Stimulated activated CD4-positive, alpha-beta T cell treated with anti-CD3 and anti-CD28 coated beads, Interleukin-4, amount 100 ng/mL, for 1 hour (primary cell): ENCODE results near the gene GSG1L.

Experiments
- DNase-seq: peaks from one replicate; pipeline ENCODE4 v3.0.0-alpha.2; 2020

The GSG1L gene

DNA sequence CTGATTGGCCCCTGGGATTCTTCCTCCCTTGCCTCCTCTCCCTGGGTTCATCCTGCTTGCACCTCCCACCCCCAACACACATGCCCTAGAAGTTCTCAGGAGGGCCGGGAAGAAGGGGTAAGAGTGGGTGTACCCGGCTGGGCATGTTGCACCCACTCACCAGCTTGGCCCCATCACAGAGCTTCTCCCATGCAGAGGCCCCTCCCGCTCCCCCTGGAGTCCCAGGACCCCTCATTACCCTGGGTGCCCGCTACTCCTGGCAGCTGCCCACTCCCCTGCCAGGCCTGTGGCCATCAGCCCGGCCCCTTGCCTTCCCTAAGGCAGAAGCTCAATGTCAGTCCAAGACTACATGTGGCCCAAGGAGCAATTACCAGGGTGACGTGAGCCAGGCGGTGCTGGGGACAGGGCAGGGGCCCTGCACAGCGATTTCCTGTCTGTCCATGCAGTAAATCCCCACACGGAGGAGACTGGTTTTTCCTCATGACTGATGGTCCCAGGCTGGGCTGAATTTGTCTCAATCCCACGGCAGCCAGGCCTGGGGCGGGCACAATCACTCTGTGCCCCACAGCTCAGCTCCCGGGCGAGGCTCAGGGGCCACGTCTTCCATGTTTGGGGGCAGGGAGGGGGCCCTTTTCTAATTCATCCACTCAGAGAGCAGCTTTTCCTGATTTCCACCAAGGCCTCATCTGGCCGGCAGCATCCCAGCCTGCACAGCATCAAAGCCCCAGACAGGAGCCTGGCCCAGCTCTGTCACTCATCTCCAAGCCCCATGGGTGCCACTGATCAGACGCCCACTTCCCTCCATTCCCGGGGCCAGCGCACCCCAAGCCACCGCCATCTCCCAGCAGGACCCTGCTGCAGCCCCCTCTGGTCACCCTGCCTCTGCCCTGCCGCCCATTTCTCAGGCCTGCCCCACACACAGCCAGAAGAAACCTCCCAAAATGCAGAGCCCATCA is 278.9 kb downstream of the GSG1L start:
- DNase-seq = no peak

DNA sequence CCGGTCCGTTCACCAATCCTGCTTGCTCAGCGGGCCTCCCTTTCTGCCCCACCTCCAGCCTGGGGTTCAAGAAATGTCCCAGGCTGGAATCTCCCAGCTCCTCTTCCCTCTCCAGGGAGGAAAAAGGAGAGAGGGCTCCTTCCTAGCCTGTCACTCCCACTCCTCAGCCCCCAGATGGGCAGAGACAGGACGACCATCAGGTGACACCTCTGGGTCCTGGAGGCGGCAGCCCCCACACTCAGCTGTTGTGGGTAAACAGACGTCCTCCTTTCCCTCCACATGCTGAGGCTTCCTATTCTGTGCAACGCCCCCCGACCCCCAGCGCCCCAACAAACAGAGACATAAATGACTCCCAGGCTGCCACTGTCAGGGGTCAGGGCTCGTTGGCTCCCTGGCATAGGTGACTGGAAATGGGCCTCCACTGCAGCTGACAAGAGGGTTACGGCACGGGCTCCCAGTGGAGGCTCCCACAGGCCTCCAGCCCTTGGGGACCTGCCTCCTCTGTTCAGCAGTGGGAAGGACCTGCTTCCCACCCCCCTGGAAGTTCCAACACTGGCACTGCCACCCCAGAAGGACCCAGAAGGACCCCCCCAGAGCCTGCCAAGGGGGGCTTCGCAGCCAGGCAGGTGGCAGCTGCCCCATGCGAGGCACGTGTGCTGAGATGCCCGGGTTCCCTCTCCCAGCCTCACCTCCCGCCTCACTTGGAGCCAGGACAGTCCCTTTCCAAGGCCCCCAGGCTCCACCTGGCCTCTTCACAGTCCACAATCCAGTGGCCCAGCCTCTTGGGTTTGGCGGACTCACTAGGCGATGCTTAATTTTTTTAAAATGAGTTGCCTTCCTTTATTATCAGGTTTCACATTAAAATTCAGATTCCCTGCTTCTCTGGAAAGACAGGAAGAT is 281.3 kb downstream of the GSG1L start:
- no peak for DNase-seq

DNA sequence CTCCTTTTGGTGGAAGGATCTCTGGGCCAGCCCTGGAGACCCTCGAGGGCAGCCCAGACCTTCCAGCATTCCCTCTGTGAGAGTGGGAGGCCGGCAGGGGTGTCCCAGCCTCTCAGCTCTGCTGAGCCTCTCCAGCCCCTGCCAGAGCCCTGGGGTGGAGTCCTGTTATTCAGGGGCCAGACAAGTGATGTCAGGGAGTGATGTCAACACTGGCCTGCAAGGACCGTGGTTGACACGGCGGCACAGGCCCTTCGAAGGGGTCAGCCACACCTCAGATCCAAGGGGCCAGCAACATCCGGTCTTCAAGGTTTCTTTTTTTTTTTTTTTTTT is 282.4 kb downstream of the GSG1L start:
- DNase-seq = no peak

DNA sequence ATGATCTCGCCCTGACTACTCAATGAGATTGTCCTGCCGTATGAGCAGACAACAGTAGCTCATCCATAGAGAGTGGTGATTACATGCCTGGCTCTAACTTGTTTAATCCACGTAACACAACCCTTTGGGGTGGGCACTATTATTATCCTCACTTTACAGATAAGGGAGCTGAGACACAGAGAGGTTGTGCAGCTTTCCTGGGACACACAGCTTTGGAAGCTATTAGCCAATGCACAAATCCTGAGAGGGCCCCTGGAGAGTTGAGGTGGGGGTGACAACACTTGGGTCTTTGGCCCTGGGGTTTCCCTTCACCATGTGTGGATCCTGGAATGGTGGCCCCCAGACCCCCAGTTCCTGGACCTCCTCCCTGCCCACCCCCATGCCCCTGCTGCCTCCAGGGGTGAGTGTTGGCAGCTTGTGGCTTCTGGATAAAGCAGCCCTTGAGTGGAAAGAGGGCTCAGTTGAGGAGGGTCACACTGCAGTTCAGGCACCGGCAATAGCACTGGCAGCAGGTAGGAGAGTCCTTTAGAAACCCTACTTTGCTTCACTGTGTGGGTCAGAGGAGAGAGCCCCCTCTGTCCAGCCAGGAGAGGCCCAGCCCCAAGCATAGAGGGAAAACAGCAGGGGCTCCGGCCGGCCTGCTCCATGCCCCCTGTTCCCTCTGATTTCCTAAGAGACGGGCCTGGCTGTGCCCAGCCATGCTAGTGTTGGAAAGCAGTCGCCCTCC is 282.9 kb downstream of the GSG1L start:
- DNase-seq = no peak

DNA sequence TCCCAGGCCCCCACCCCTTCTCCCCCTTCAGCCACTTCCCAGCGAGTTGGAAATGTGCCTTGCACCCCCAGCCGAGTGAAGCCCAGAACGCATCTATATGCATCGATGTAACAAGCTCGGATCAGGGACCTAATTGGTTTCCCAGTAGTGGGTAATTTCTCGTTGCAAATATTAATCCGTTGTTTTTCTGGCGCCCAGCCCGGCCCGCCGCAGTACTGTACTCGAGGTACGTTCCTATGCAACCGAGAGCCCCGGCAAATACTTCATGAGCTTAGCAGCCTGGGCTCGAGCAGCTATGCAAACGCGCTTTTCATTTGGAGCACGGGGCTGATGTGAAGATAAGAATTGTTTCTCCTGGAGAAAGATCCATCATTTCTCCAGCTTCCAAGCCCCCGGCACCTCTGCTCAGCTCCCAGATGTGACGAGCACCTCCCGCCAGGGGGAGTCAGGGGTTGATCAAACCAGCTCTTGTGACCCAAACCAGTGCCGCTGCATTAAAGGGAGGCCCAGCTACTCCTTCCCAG is 283.8 kb downstream of the GSG1L start:
- DNase-seq = no peak

DNA sequence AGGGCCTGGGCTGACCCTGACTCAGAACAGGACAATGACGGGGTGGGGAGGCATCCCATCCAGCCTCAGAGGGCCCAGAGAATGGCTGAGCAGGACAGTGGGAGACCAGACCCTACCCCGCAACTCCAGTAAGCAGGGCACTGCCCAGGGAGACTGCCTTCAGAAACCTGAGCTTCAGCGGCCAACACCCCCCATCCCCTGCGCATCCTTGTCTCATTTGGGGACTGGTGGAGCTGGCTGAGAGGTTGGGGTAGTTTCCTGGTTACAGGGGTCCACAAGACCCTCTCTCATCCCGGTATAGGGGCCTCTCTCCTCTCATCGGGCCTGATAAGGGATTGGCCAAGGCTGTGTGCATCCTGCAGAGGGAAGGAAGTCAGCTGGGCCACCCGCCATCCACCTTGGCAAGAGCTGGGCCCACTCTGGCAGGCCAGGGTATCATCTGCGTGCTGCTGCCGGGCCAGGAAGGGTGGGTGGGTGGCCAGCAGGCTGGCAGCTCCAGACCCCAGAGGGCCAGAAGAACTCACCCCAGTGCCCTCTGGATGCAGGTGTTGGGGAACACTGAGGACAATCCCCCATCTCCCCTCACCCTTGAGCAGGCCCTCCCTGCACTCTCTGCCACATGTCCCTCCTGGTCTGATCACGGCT is 284.5 kb downstream of the GSG1L start:
- DNase-seq = no peak

DNA sequence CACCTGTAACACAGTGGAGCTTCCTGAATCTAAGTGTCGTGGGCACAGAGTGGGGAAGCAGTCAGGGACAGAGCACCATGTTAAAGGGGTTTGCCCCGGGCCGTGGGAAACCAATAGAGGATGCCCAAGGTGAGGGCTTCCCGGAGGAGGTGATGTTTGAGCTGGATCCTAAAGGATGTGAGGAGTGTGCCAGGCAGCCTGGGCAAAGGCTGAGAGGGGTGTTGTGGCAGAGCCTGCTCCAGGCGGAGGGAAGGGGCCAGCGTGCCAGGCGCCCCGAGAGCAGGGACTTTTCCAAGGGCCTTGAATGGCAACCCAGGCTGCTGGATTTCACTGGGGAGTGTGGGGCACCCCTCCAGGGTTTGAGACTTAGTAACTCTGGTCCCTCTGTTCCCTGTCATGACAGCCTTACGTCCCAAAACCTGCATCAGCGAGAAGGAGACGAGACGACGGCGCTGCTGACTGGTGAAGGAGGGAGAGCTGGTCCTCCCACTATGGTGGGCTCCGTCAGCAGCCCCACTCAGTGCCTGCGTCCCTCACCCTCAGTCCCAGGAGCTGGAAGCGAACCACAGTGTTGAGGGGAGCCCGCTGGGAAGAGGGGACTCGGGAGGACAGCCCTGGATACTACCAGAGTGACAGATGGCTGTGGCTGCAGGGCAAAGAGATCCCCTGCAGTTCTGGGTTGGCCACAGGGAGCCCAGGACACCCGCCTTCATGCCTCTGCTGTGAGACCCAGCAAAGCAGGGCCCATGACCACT is 285.2 kb downstream of the GSG1L start:
- DNase-seq = no peak

DNA sequence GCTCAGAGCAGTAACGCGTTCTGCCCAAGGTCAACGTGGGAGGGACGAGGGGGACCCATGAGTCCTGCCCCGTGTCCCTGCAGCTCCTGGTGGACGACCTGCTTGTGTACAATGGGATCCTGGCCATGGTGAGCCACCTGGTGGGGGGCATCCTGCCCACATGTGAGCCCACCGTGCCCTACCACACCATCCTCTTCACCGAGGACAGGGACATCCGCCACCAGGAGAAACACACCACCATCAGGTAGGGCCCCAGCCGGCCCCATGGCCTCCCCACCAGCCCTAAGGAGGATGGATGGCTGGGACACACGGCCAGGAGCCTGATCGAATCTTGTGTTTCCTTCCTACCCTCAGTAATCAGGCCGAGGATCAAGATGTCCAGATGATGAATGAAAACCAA is 286.0 kb downstream of the GSG1L start:
- DNase-seq = no peak

DNA sequence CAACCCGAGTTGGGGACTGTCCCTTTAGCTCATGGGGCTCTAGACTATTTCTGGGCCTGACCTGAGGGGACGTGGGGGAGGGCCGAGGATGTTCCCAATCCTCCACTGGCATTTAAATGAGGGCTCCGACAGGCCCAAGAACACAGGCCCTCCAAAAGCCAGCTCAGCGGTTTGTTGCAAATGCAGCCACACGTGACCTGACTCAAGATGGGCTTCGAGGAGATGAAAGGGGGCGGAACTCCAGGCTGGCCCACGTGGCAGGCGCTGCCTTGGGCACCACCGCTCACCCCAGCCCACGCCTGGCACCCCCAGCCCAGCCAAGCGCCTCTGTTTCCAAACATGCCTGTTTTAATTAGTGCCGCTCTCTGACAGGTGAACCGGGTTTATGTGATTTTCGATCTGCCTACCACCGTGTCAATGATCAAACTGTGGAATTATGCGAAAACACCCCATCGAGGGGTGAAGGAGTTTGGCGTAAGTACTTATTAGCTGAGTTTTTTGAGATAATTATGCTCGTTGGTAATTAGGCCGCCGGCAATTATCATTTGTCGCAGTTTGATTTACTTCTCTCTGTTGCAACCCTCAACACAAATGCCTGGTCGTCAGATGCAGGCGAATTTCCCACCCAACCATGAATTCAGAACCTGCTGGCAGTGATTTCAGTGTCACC is 286.8 kb downstream of the GSG1L start:
- no peak for DNase-seq

DNA sequence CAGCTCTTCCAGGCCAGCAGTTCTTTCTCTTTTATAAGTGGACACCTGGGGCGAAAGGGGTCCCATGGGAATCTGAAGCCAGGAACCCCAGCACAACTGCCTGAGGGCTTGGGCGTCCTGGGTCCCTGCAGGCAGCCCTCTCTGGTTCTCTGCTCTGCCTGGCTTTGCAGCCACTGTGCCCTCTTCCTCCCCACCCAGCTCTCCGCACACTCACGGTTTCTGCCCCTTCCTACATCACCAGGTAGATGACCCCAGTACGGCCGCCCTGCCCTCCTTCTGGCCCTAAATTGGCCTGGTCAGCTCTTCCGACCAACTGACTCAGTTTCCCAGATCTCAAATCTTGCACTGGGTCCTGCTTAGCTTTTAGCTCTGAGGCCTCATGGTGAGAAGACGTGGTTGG is 288.3 kb downstream of the GSG1L start:
- DNase-seq = no peak

DNA sequence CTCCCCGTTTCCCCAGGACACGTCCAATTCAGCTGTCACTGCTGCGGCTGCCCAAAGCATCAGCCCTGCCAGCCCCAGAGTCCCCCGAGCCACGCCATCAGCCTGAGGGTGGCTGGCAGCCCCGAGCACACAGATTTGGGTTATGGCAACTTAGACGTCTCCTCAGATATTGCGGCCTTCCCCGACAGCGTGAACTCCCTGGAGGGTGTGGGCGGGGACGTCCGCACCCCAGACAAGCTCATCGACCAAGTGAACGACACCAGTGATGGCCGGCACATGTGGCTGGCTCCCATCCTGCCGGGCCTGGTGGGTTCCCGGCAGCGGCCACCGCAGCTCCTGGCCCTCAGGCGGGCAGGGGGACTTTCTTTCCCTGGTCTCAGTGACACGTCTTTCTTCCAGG is 288.7 kb downstream of the GSG1L start:
- DNase-seq = no peak

DNA sequence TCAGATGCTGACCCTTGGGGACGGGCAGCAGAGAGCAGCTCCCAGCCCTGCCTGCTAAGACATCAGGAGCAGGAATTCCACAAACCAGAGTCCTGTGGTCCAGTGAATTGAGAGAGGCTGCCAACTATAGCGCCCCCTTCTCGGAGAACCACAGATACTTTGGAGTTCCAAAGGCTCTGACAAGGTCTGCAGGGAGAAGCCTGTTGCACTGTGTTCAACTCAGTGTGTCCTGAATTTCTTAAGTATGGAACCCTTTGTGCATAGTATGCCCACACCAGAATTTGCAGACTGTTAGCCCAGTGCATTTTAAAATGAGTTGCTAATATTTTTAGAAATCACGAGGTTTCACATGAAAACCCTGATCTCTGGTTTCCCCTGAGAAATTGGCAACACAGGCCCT is 290.2 kb downstream of the GSG1L start:
- DNase-seq = no peak

DNA sequence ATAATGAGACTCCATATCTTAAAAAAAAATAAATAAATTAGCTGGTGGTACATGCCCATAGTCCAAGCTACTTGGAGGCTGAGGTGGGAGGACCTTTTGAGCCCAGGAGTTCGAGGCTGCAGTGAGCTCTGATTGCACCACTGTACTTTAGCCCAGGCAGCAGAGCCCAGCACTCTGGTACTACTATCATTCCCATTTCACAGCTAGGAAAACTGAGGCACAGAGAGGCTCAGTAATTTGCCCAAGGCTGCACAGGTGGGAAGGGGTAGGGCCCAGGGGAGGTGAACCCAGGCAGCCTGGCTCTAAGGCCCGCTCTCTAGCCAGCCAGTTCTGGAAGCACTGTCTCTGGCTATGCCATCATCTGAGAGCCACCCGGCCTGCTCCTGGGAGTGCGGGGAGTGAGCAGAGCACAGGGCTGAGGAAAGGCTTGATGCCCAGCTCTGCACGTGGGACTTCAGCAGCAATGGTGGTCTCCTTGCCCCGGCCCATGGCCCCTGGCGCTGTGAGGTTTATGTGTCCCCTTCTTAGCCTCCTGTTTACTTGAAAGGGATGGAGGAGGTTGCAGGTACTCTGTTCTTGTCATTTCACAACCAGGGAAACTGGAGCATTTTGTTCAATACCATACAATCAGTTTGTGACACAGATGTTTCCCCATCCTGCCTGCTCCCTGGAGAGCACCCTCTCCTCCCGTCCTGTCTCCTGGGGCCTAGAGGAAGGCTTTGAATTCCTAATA is 291.3 kb downstream of the GSG1L start:
- DNase-seq = no peak

DNA sequence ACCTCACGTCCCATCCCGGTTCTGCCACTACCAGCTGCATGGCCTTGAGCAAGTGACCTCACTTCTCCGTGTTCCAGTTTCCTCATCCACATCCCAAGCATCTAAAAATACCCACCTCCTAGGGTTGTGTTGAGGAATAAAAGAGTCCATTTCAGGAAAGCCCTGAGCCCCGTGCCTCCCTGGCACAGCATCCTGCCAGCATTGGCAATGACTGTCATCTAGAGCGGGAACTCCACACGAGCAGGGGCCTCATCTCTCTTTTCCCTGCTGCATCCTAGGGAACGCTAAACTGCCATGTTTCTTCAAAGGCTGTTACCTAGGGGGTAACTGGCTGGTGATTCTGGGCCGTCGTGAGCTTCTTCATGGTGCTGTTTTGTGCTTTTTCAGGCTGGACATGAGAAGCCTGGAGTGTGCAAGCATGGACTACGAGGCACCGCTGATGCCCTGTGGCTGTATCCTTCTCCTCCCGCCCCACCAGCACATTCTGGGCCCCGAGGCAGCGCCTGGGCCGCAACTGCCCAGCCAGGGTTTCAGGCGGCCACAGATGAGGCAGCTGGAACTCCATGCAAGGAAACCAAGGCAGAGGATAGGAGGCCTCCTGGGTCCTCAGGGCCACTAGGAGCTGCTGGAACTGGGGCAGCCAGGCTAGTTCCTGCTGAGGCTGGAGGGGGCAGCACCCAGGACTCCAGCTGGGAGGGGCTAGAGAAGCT is 292.2 kb downstream of the GSG1L start:
- no peak for DNase-seq

DNA sequence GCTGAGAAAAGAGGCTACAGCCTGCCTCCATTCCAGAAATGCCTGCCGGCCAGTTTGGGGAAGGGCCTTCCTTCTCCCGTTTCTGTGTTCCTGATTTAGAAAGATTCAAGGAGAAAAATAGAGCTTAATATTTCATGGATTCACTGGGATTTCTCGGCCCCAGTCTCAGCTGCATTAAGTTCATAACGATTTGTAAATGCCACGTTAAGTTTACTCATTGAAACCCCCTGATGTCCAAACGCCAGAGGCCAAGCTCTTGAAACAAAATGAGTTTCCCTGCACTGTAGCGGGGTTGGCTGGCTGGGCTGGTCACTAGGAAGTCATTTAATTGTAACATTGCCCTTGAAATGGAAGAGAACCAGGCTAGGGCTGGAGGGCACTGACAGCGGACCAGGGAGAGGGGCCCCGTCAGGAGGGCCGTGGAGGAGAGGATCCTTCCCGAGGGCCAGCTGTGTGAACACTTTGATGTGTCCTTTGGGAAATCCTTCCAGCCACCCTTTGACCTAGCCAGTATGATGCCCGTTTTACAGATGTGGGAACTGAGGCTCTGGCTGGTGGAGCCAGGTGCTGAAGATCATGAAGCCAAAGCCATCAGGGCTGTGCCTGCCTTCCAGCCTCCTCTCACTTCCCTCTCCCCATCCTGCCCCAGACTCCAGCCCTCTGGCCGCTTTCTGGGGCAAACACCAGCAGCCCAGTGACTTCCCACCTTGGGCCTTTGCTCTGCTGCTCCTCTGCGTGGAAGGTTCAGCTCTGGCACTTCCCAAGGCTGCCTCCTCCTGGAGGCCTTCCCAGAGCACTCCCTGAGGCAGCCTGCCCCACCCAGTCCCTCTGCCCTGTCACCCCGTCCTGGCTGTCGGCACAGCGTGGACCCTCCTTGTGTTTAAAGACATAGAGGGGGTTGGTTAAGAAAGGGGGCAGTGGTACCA is 293.0 kb downstream of the GSG1L start:
- no peak for DNase-seq

DNA sequence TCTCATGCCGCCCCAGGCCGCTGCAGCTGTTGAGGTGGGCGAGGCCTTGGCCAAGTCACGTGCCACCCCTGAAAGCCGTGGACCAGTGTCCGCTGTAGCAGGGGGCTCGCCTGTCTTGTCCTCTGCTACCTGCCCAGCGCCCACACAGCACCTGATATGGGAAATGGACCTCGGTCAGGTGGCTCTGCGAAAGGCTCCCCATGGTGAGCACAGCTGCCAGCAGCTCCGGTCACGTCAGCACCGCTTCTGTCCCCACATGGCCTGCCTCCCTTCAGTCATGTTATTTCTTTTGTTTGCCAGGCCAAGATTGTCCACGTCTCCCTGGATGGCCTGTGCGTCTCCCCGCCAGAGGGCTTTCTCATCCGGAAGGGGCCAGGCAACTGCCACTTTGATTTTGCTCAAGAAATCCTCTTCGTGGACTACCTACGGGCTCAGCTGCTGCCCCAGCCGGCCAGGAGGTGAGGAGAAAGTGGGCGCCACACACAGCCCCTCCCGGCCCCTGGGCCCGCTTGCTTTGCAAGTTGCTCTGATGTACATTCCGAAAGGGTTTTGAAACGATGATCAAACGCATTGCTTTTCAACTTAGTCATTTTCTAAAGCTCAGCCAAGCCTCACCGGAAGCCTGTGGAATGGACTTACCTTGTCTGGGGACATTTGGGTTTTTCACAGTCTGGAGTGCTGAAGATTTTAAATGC is 293.8 kb downstream of the GSG1L start:
- no peak for DNase-seq

DNA sequence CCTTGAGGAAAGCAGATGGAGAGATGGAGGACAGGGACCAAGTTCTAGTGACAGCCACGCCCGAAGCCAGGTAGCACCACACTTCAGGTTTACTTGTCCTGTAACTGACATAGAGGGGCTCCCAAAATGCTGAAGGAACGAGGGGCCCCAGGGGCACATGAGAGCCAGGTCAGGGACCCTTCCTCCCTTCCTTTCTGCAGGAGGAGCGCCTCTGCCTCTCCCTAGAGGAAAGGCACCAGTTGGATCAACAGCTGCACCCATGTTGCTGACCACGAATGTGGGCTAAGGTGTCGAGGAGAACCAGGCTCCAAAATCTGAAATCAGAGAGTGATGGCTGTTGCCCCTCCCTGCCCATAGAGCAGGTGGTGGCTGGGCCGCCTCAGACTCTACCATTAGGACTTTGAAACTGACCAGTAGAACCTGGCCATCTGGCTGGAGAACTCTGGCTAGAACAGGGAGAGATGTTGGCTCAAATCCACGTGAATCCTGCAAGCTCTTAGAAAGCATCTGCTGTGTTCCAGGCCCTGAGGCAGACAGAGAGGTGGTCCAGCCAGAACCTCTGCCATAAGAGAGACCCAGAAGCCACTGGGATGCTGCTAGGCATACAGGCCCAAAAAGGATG is 294.8 kb downstream of the GSG1L start:
- no peak for DNase-seq
